Kidney tubule cell (primary cell): Measurements from ENCODE around the gene ZNF764.

Experiments used
- DNase-seq: peaks from one replicate; pipeline ENCODE4 v3.0.0-alpha.2; 2018; ENCODE audit warnings: low spot score

The ZNF764 gene

DNA sequence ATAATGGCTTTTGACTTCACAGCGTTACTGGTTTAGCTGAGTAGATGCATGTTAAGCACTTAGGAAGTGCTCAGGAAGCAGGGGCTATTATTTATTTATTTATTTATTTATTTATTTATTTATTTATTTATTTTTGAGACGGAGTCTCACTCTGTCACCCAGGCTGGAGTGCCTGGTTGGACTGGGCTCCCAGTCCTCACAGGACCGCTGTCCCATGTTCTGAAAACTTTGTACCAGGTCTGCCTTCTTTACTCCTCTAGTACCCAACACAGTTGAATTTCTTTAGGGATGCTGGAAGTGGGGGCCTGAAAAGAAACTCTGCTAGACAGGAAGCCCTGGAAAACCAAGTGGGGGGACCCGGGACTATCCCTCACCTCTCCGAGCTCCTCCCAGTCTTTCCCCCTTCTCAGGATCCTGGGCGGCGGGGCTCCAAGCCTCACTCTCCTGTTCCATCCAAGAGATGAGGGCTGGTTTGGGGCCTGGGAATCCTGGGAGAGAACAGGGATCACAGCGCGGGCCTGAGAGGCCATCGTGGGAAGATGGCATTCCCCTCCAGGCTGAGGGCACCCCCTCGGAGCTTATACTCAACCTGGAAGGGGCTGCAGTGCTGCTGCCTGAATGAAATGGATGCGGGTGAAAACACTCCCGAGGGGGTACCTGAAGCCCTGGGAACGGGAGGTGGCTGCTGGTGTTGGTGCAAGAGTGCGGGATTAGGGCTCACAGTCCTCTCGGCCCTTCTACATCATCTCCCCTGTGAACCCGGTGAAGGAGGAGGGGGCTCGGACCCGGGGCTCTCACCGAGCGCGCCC lies 12.7 kb upstream of the ZNF764 start:
- peak; percentile 29 for DNase-seq

GRCh38 chr16:30569746-30570635 lies 11.8 kb upstream of the ZNF764 start:
- DNase-seq: no peak

DNA sequence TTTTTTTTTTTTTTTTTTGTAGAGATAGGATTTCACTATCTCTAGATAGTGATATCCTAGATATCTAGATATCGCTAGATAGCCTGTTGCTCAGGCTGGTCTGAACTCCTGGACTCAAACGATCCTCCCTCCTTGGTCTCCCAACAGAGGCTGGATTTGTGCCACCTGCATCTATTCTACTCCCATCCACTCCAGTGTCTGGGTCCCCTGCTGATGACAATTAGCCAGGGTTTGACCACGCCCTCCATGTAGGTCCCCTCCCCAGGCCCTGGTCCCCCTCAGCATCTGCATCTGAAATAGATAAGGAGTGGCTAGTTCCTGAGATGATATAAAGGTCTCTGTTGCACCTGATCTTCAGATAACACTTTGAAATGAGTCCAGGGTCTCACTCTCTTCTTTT lies 11.1 kb upstream of the ZNF764 start:
- DNase-seq: no peak

- DNase-seq: peak; percentile 82
Measured at GRCh38 chr16:30567991-30568638, 9.9 kb upstream of the ZNF764 start.

DNA sequence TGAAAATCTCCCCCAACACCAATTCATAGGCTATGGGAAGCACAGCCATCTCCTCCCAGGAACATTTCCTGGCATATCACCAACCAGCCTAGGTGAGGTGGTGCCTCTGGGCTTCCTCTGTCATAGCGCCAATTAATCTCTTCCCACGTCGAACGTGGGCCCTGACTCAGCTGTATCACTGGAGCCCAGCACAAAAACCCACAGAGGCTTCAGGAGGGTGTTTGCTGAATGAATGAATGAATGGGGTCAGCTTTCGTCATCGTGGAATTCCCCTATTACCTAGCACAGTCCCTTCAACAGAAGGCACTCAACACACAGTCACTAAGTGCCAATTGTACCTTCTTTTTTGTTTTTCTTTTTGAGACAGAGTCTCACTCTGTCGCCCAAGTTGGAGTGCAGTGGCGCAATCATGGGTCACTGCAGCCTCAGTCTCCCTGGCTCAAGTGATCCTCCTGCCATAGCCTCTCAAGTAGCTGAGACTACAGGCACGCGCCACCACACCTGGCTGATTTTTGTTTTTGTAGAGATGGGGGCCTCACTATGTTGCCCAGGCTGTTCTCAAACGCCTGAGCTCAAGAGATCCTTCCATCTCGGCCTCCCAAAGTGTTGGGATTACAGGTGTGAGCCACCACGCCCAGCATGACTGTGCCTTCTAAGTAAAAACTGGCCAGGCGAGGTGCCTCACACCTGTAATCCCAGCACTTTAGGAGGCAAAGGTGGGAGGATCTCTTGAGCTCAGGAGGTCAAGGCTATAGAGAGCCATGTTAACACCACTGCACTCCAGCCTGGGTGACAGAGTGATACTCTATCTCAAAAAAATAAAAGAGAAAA lies 9.2 kb upstream of the ZNF764 start:
- peak; percentile 83 for DNase-seq

DNA sequence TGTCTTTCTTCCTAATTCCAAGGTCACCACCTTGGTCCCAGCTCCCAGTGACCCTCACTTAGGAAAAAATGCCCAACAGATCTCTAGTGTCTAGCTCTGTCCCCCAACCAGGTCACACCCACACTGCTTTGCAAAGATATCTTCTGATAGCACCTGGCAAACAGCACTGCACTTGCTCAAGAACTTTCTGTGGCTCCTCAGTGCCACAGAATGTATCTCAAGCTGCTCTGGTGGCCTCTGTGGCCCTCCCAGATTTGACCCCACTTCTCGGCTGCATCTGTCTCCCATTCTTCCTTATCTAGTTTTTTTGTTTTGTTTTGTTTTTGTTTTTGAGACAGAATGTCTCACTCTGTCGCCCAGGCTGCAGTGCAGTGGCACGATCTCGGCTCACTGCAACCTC lies 8.4 kb upstream of the ZNF764 start:
- no peak for DNase-seq

GRCh38 chr16:30565984-30566383 lies 7.8 kb upstream of the ZNF764 start:
- no peak for DNase-seq

DNA sequence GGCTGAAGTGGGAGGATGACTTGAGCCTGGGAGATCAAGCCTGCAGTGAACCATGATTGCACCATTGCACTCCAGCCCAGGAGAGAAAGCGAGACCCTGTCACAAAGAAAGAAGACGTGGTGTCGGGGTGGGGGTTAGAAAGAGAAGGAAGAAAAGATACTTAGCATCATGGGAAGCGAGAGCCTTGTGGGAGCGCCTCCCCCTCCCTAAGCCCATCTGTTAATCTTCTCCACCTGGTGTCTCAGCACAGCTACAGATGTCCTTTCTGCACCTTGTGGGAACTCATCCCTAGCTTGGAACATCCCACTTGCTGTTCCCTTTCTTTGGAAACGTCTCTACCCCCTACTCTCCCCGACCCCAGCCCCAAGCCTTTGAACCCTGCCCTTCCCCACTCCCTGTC lies 7.4 kb upstream of the ZNF764 start:
- DNase-seq: no peak

- DNase-seq: no peak
Measured at GRCh38 chr16:30562021-30562420, 3.8 kb upstream of the ZNF764 start.

DNA sequence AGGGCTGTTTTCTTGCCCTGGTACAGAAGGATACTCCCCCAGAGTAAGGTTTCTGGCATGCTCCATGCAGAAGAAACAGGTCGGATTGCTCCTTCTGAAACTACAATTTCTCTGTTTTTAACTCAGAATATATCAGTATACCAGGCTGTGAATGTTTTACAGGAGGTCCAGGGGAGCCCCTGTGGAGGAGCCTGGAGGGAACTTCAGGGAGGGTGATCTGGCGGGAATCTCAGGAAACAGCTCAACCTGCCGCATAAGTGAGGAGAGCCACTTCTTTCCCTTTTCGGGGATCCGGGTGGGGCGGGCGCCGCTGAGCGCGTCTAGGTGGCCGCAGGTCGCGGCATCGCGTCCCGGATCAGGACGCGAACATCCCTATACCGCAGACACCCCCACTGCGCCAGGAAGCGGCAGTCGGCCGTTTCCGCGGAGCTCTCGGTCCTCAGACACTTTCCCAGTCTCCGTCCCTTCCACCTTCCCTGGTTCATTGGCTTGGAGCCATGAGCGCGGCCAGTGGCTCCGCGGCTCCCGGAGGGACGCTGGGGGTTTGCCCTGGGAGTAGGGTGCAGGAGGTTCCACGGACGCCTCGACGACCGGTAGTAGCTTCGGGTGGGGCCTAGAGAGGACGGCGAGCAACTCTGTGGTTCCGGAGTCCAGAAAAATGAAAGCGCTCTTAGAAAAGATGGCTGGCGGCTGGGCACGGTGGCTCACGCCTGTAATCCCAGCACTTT lies 3.1 kb upstream of the ZNF764 start:
- DNase-seq: peak; percentile 20

- DNase-seq: no peak
Measured at GRCh38 chr16:30559690-30560089, 1.5 kb upstream of the ZNF764 start.

DNA sequence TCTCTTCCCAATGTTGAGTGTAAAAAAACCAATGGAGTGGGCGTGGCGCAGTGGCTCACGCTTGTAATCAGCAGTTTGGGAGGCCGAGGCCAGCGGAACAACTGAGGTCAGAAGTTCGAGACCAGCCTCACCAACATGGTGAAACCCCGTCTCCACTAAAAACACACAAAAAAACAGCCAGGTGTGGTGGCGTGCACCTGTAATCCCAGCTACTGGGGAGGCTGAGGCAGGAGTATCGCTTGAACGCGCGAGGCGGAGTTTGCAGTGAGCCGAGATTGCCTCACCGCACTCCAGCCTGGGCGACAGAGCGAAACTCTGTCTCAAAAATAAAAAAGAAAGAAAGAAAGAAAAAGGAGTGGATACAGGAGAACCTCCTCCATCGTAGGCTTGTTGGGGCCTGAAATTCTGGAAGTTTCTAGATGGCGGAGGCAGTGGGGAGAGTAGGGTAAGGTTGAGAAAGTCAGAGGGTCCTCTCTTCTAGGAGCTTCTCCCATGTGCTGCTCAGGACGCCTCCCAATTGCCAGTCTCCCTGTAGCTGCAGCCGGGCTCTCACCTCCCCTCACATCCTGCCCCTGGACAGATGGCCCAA lies 709 bp upstream of the ZNF764 start:
- DNase-seq: no peak

- no peak for DNase-seq
Measured at GRCh38 chr16:30557707-30557956, 542 bp downstream of the ZNF764 start.

- DNase-seq: no peak
Measured at GRCh38 chr16:30556125-30556473, 2.1 kb downstream of the ZNF764 start.

DNA sequence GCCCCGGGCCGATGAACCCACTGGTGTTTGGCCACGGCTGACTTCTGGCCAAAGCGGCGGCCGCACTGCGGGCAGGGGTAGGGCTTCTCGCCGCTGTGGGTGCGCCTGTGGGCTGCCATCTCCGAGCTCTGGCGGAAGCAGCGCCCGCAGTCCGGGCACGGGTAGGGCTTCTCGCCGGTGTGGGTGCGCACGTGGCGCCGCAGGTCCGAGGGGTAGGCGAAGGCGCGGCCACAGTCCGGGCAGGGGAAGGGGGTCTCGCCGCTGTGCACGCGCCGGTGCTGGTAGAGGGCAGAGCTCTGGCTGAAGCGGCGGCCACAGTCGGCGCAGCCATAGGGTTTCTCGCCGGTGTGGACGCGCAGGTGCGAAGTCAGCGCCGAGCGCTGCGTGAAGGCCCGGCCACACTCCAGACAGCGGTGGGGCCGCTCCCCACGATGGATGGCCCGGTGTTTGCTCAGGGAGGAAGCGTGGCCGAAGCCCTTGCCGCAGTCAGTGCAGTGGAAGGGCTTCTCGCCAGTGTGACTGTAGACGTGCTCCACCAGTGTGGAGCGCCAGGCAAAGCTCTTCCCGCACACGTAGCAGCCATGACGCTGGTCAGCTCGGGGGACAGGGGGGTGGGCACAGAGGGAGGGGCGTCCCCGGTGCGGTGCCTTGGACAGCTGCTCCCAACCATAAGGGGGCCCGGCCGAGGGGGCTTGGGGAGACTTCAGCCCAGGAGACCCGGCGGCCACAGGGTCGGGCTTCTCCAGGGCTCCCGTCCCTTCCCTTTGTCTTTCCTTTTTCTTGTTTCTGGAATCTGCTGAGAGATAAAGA lies 2.7 kb downstream of the ZNF764 start:
- DNase-seq: no peak

GRCh38 chr16:30554557-30555314 lies 3.4 kb downstream of the ZNF764 start:
- no peak for DNase-seq

DNA sequence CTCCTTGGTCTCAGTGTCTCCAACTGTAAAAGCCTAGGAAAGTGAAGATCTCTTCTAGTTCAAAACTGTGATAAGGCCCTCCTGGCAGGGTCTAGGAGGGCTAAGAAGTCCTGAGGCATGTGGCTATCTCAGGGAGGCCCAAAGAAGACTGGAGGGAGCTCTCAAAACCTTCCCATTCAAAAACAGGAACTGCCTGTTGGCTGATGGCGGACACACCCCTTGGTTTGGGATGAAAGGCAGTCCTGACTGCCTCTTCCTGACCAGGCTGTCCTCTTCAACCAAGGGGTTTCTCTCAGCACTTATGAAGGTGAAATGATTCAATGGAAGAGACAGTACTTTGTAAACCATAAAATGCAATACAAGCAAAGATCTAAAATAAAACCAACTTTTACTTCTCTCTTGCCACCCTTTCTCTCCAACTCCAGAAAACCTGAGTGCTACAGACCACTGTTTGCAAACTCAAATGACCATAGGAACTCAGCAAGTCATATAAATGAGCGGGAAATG lies 4.7 kb downstream of the ZNF764 start:
- DNase-seq: no peak

DNA sequence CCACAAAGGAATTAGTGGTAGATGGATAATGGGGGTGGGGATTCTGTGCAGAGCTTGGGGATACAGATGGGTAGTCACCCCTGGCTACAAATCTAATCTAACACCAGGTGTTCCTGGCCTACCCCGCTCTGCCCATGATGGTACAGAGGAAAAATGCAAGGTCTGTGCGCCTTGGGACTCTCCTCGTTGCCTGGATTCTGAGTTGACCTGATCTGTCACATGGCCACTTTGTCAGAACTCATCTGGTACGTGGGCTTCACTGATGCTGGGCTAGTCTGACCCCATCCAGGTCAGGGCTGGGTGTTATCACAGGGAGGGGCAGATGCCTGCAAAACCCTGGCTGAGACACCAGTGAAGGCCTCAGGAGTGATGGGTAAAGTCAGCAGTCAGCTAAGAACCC lies 5.2 kb downstream of the ZNF764 start:
- no peak for DNase-seq

GRCh38 chr16:30551781-30552180 lies 6.4 kb downstream of the ZNF764 start:
- DNase-seq: no peak
